H1 (cell line): ENCODE results near the gene CAMTA1.

ENCODE experiments used
- ATF2 ChIP-seq: IDR thresholded peaks from 2 replicates; pipeline ENCODE4 v1.6.1; 2012; ENCODE audit warnings: low read length, inconsistent platforms
- CBX5 ChIP-seq: fragments of 300-800, 300-1000 bp; sonication (generic); IDR thresholded peaks from 2 replicates; pipeline ENCODE4 v1.7.1; 2016; ENCODE audit warnings: antibody characterized with exemption, low read length, low read depth
- CREB1 ChIP-seq: IDR thresholded peaks from 2 replicates; pipeline ENCODE4 v1.6.1; 2012; ENCODE audit warnings: inconsistent platforms
- EP300 ChIP-seq, 2 experiments: IDR thresholded peaks; 1 replicate in 1 of 2; 2 replicates in 1 of 2; pipeline ENCODE4 v1.6.1; 2011 to 2012; ENCODE audit warnings: low read depth in 2 of 2, low read length in 2 of 2, mild to moderate bottlenecking in 2 of 2, borderline replicate concordance in 1 of 2, inconsistent platforms in 1 of 2, moderate library complexity in 1 of 2
- JUND ChIP-seq: IDR thresholded peaks from 2 replicates; pipeline ENCODE4 v1.6.1; 2011; ENCODE audit warnings: mild to moderate bottlenecking, improper control_type of control experiment, low read length
- POLR2A ChIP-seq, 2 experiments: IDR thresholded peaks; 1 replicate in 1 of 2; 2 replicates in 1 of 2; pipeline ENCODE4 v1.6.1; 2011; ENCODE audit warnings: low read depth in 2 of 2, low read length in 2 of 2, mild to moderate bottlenecking in 2 of 2; ENCODE audit errors: control extremely low read depth in 1 of 2
- TF ChIP-seq, protein P1 (sequence below), 3 experiments: IDR thresholded peaks; 1 replicate in 2 of 3; 2 replicates in 1 of 3; pipeline versions ENCODE4 v1.5.1 to v1.6.1; 2011; ENCODE audit warnings: low read length in 3 of 3, mild to moderate bottlenecking in 3 of 3, inconsistent platforms in 2 of 3, low read depth in 1 of 3, moderate library complexity in 1 of 3; ENCODE audit not compliant: insufficient read depth in 1 of 3; ENCODE audit errors: control extremely low read depth in 1 of 3
- TF ChIP-seq, protein P2 (sequence below): IDR thresholded peaks from 2 replicates; pipeline ENCODE4 v1.6.1; 2012; ENCODE audit warnings: inconsistent platforms

DNA sequence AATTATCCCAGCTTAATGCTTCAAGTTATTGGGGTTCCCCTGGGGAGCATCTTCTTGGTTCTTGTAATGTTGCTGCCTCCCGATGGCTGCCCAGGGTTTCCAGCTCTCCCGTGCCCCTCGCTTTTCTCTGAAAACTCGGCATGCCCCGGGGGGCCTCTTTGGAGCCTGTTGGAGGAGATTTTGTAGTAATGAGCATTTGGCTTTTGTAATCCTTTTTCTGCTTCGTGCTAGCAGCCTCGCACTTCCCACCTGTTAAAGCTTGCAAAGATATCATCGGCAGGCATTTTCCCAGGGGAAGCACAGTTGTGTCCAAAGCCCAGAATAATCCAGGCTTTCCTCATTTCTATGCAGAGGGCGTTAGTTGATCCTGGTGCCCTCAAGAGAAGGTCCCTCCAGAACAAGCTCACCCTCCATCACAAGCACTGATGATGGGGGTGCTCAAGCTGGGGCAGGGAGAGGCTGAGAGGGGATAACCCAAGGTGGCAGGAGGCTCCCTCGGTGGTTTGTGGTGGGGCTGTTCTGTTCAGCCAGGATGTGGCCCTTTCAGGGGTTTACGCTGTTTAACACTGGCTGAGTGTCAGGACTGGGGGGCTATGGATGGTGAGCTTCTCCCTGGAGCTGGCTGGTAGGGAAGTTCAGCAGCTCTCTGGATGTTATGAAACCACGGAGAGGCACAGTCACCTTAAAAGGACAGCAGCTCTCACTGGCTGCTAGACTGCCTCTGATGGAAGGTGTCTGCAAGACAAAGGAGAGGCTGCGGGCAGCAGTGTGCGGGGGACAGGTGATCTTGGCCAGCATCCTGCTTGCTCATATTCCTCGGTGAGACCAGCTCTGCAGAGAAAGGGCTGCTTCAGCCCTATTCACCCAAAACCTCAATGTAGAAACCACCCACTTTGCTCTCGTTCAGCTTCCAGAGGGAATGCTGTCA, 508.7 kb downstream of the CAMTA1 start:
- TF ChIP-seq ATF2 (no peak), CBX5 (no peak), POLR2A (IDR thresholded peaks at IDR 0.05; ENCODE audit: control extremely low read depth in 1 of 2, low read depth in 2 of 2, low read length in 2 of 2) (no peak), CREB1 (no peak), JUND (no peak), EP300 (IDR thresholded peaks at IDR 0.05; ENCODE audit: borderline replicate concordance in 1 of 2, low read depth in 2 of 2, low read length in 2 of 2) (no peak)
- TF ChIP-seq, protein P1, sequence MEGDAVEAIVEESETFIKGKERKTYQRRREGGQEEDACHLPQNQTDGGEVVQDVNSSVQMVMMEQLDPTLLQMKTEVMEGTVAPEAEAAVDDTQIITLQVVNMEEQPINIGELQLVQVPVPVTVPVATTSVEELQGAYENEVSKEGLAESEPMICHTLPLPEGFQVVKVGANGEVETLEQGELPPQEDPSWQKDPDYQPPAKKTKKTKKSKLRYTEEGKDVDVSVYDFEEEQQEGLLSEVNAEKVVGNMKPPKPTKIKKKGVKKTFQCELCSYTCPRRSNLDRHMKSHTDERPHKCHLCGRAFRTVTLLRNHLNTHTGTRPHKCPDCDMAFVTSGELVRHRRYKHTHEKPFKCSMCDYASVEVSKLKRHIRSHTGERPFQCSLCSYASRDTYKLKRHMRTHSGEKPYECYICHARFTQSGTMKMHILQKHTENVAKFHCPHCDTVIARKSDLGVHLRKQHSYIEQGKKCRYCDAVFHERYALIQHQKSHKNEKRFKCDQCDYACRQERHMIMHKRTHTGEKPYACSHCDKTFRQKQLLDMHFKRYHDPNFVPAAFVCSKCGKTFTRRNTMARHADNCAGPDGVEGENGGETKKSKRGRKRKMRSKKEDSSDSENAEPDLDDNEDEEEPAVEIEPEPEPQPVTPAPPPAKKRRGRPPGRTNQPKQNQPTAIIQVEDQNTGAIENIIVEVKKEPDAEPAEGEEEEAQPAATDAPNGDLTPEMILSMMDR (IDR thresholded peaks at IDR 0.05; ENCODE audit: control extremely low read depth in 1 of 3, insufficient read depth in 1 of 3, low read depth in 1 of 3, low read length in 3 of 3) = no peak
- TF ChIP-seq, protein P2, sequence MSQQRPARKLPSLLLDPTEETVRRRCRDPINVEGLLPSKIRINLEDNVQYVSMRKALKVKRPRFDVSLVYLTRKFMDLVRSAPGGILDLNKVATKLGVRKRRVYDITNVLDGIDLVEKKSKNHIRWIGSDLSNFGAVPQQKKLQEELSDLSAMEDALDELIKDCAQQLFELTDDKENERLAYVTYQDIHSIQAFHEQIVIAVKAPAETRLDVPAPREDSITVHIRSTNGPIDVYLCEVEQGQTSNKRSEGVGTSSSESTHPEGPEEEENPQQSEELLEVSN = no peak
